Loucy (cell line): ENCODE results near the gene ABCC4.

ENCODE experiments used
- CTCF ChIP-seq: fragments of 200-600 bp; sonication (generic); conservative IDR thresholded peaks from 2 replicates; pipeline ENCODE4 v1.5.1; 2014; ENCODE audit warnings: mild to moderate bottlenecking, antibody characterized with exemption, low read length
- EZH2phosphoT487 ChIP-seq: fragments of 200-600 bp; IDR thresholded peaks from 2 replicates; pipeline ENCODE4 v1.6.1; 2018; ENCODE audit warnings: antibody characterized with exemption, mild to moderate bottlenecking, moderate library complexity, borderline replicate concordance

GRCh38 chr13:95136638-95137037 lies 164.6 kb downstream of the ABCC4 start:
- no peak for TF ChIP-seq CTCF
- no peak for TF ChIP-seq EZH2phosphoT487
